H1 (cell line): ENCODE measurements around the gene GRIP2. TPM values are rescaled to one million over a fixed set of nuclear protein-coding genes. Genes with fewer than 3 reads are reported as not detected.

ENCODE experiments used
- CTCF ChIA-PET: fragments of 300-600 bp; sonication (Branson Sonifier 250); formaldehyde crosslinking; loops from one replicate; lab custom pipeline; 2021; ENCODE audit not compliant: partially characterized antibody; lab: Charles Lee
- POLR2A ChIA-PET: fragments of 300-600 bp; sonication (Branson Sonifier 250); formaldehyde crosslinking; loops from one replicate; lab custom pipeline; 2021; ENCODE audit warnings: inconsistent platforms; ENCODE audit not compliant: partially characterized antibody; lab: Charles Lee
- DNase-seq, 2 experiments: peaks; one replicate each; pipeline versions ENCODE4 v3.0.0 to v3.0.0-alpha.2; 2010 to 2022; ENCODE audit warnings: low spot score in 2 of 2, low read depth in 1 of 2, mixed read lengths in 1 of 2
- FAIRE-seq: peaks from 2 replicates; lab custom pipeline; 2011; peaks lifted over from hg19 to GRCh38; lab: Jason Lieb, UNC
- H2AFZ ChIP-seq: 2 replicates; pipeline ENCODE4 v1.8.1; 2012; ENCODE audit warnings: low read length, inconsistent platforms
- H2AK5ac ChIP-seq: 2 replicates; pipeline ENCODE4 v1.6.1; 2013; ENCODE audit warnings: low read depth, low read length
- H2BK120ac ChIP-seq: replicated peaks from 2 replicates; pipeline ENCODE3; 2013; ENCODE audit warnings: low read depth, low read length, inconsistent platforms
- H2BK12ac ChIP-seq: 2 replicates; pipeline ENCODE4 v1.6.1; 2013; ENCODE audit warnings: low read depth, low read length
- H2BK15ac ChIP-seq: 2 replicates; pipeline ENCODE4 v1.6.1; 2013; ENCODE audit warnings: low read length
- H2BK20ac ChIP-seq: 2 replicates; pipeline ENCODE4 v1.6.1; 2013; ENCODE audit warnings: low read length
- H2BK5ac ChIP-seq: 2 replicates; pipeline ENCODE4 v1.6.1; 2013; ENCODE audit warnings: low read depth, low read length
- H3K14ac ChIP-seq: 2 replicates; pipeline ENCODE4 v1.6.1; 2013; ENCODE audit warnings: inconsistent platforms; ENCODE audit not compliant: insufficient read length
- H3K18ac ChIP-seq: 2 replicates; pipeline ENCODE4 v1.6.1; 2013; ENCODE audit warnings: low read length; ENCODE audit errors: extremely low read depth
- H3K23ac ChIP-seq: 2 replicates; pipeline ENCODE4 v1.6.1; 2013; ENCODE audit warnings: inconsistent platforms; ENCODE audit not compliant: insufficient read length
- H3K23me2 ChIP-seq: 2 replicates; pipeline ENCODE4 v1.6.1; 2013; ENCODE audit warnings: low read depth, low read length
- H3K27ac ChIP-seq: 2 replicates; pipeline ENCODE4 v1.6.1; 2011; ENCODE audit warnings: low read depth, low read length, inconsistent platforms
- H3K27me3 ChIP-seq, 4 experiments: replicated peaks in 1 of 4; 1 replicate in 1 of 4; 2 replicates in 3 of 4; pipeline versions ENCODE4 v1.6.1 to v1.8.1; 2011 to 2013; ENCODE audit warnings: low read length in 3 of 4, mild to moderate bottlenecking in 3 of 4, inconsistent platforms in 2 of 4, mixed read lengths in 2 of 4, moderate library complexity in 1 of 4; ENCODE audit not compliant: control insufficient read depth in 3 of 4, insufficient read depth in 3 of 4; ENCODE audit errors: extremely low read depth in 1 of 4
- H3K36me3 ChIP-seq, 4 experiments: 2 replicates each; pipeline versions ENCODE4 v1.6.1 to v1.8.1; 2011 to 2013; ENCODE audit warnings: mild to moderate bottlenecking in 4 of 4, low read length in 3 of 4, moderate library complexity in 2 of 4, control low read depth in 1 of 4, inconsistent platforms in 1 of 4; ENCODE audit not compliant: insufficient read depth in 4 of 4, control insufficient read depth in 2 of 4
- H3K4ac ChIP-seq: replicated peaks from 2 replicates; pipeline ENCODE3; 2013; ENCODE audit warnings: low read length, low read depth, mixed read lengths, inconsistent platforms; ENCODE audit not compliant: insufficient read length
- H3K4me1 ChIP-seq, 4 experiments: replicated peaks in 1 of 4; 1 replicate in 1 of 4; 2 replicates in 3 of 4; pipeline versions ENCODE4 v1.6.1 to v1.8.1; 2011 to 2013; ENCODE audit warnings: low read length in 3 of 4, inconsistent platforms in 2 of 4, mixed read lengths in 1 of 4; ENCODE audit not compliant: insufficient read depth in 4 of 4, control insufficient read depth in 3 of 4
- H3K4me2 ChIP-seq, 2 experiments: 2 replicates each; pipeline versions ENCODE4 v1.6.1 to v1.8.1; 2011 to 2013; ENCODE audit warnings: low read depth in 2 of 2, low read length in 2 of 2, control low read depth in 1 of 2, inconsistent platforms in 1 of 2, mild to moderate bottlenecking in 1 of 2; ENCODE audit not compliant: insufficient read depth in 1 of 2
- H3K4me3 ChIP-seq, 4 experiments: fragments of 200-600, 300-600 bp in 1 of 4; sonication (generic), shearing (Covaris generic), sonication (Bioruptor Twin) in 1 of 4; 2 replicates each; pipeline versions ENCODE4 v1.5.1 to v1.8.1; 2011 to 2016; ENCODE audit warnings: low read length in 4 of 4, low read depth in 3 of 4, control low read depth in 2 of 4, inconsistent platforms in 2 of 4, mild to moderate bottlenecking in 2 of 4, mixed read lengths in 1 of 4, moderate library complexity in 1 of 4; ENCODE audit not compliant: insufficient read depth in 2 of 4; ENCODE audit errors: extremely low read depth in 1 of 4
- H3K56ac ChIP-seq: replicated peaks from 2 replicates; pipeline ENCODE3; 2013; ENCODE audit warnings: low read depth, mild to moderate bottlenecking, mixed read lengths, low read length, inconsistent platforms; ENCODE audit not compliant: insufficient read length
- H3K79me1 ChIP-seq: 2 replicates; pipeline ENCODE4 v1.6.1; 2013; ENCODE audit warnings: low read depth, low read length, control low read depth
- H3K79me2 ChIP-seq, 2 experiments: 2 replicates each; pipeline versions ENCODE4 v1.6.1 to v1.8.1; 2012 to 2013; ENCODE audit warnings: low read length in 2 of 2, mild to moderate bottlenecking in 2 of 2, inconsistent platforms in 1 of 2; ENCODE audit not compliant: insufficient read depth in 2 of 2, control insufficient read depth in 1 of 2
- H3K9ac ChIP-seq, 4 experiments: replicated peaks in 1 of 4; 1 replicate in 1 of 4; 2 replicates in 3 of 4; pipeline versions ENCODE4 v1.6.1 to v1.8.1; 2011 to 2013; ENCODE audit warnings: low read depth in 3 of 4, low read length in 3 of 4, control low read depth in 2 of 4, mild to moderate bottlenecking in 2 of 4, moderate library complexity in 2 of 4, inconsistent platforms in 1 of 4; ENCODE audit errors: extremely low read depth in 1 of 4
- H3K9me3 ChIP-seq, 2 experiments: 2 replicates each; pipeline versions ENCODE4 v1.6.1 to v1.8.1; 2012 to 2013; ENCODE audit warnings: mild to moderate bottlenecking in 2 of 2, moderate library complexity in 2 of 2, control low read depth in 1 of 2, inconsistent platforms in 1 of 2, low read depth in 1 of 2, low read length in 1 of 2, mixed read lengths in 1 of 2; ENCODE audit not compliant: insufficient read depth in 2 of 2
- H4K20me1 ChIP-seq, 2 experiments: replicated peaks in 1 of 2; 2 replicates each; pipeline versions ENCODE3 to v1.8.1; 2011 to 2013; ENCODE audit warnings: inconsistent platforms in 2 of 2, low read length in 2 of 2, mild to moderate bottlenecking in 1 of 2; ENCODE audit not compliant: insufficient read depth in 2 of 2, control insufficient read depth in 1 of 2
- H4K5ac ChIP-seq: 2 replicates; pipeline ENCODE4 v1.6.1; 2013; ENCODE audit warnings: low read length, low read depth, mixed read lengths, inconsistent platforms; ENCODE audit not compliant: insufficient read length
- H4K8ac ChIP-seq: 2 replicates; pipeline ENCODE4 v1.8.0; 2013; ENCODE audit warnings: mild to moderate bottlenecking, moderate library complexity, low read length, inconsistent platforms; ENCODE audit not compliant: insufficient read depth; ENCODE audit errors: extremely low read depth
- H4K91ac ChIP-seq: replicated peaks from 2 replicates; pipeline ENCODE3; 2013; ENCODE audit warnings: low read length, mixed read lengths, inconsistent platforms; ENCODE audit not compliant: insufficient read length
- ATF2 ChIP-seq: IDR thresholded peaks from 2 replicates; pipeline ENCODE4 v1.6.1; 2012; ENCODE audit warnings: low read length, inconsistent platforms
- EP300 ChIP-seq, 2 experiments: IDR thresholded peaks; 1 replicate in 1 of 2; 2 replicates in 1 of 2; pipeline ENCODE4 v1.6.1; 2011 to 2012; ENCODE audit warnings: low read depth in 2 of 2, low read length in 2 of 2, mild to moderate bottlenecking in 2 of 2, borderline replicate concordance in 1 of 2, inconsistent platforms in 1 of 2, moderate library complexity in 1 of 2
- HDAC6 ChIP-seq: IDR thresholded peaks from one replicate; pipeline ENCODE4 v1.7.1; 2012; ENCODE audit warnings: low read depth, mild to moderate bottlenecking, inconsistent platforms, low read length, moderate library complexity
- JUN ChIP-seq: IDR thresholded peaks from 2 replicates; pipeline ENCODE4 v1.6.1; 2011; ENCODE audit warnings: low read depth, mild to moderate bottlenecking, improper control_type of control experiment, low read length
- KDM5A ChIP-seq: fragments of 200-600 bp; IDR thresholded peaks from 2 replicates; pipeline ENCODE4 v1.7.1; 2012; ENCODE audit warnings: mild to moderate bottlenecking, low read length, inconsistent platforms, mixed read lengths
- RBBP5 ChIP-seq: IDR thresholded peaks from 2 replicates; pipeline ENCODE4 v1.7.1; 2012; ENCODE audit warnings: low read depth, mild to moderate bottlenecking, inconsistent platforms, low read length, moderate library complexity, borderline replicate concordance
- RFX5 ChIP-seq: IDR thresholded peaks from 2 replicates; pipeline ENCODE4 v1.6.1; 2011; ENCODE audit warnings: low read depth, low read length, improper control_type of control experiment, borderline replicate concordance
- RXRA ChIP-seq: IDR thresholded peaks from 2 replicates; pipeline ENCODE4 v1.6.1; 2011; ENCODE audit warnings: low read depth, mild to moderate bottlenecking, low read length, moderate library complexity; ENCODE audit not compliant: insufficient read depth
- SP2 ChIP-seq: IDR thresholded peaks from 2 replicates; pipeline ENCODE4 v1.6.1; 2012; ENCODE audit warnings: mild to moderate bottlenecking, low read length, inconsistent platforms
- WGBS, 2 experiments: shearing (Covaris generic) in 1 of 2; methylation state at CpG; one replicate each; pipeline versions ENCODE4 v1.1.6 to v1.1.7; 2013 to 2015; ENCODE audit warnings: low lambda C conversion rate in 2 of 2, mixed read lengths in 2 of 2, inconsistent platforms in 1 of 2, low coverage in 1 of 2, missing lambda C conversion rate in 1 of 2; ENCODE audit not compliant: insufficient replicate concordance in 2 of 2, insufficient coverage in 1 of 2, insufficient read length in 1 of 2; ENCODE audit errors: extremely low coverage in 1 of 2, missing lambda C conversion rate in 1 of 2; 5-methylcytosine and 5-hydroxymethylcytosine counted together
- polyA plus RNA-seq, 7 experiments: library from polyadenylated mRNA; depleted of rRNA in 3 of 7; stranded (reverse) in 5 of 7; unstranded in 2 of 7; fragments of >200 nt in 5 of 7; fragments of 200-250 nt in 2 of 7; gene quantifications; 1 replicate in 5 of 7; 2 replicates in 1 of 7; 4 replicates in 1 of 7; pipeline versions ENCODE4 v1.2.1 to v1.2.3, GENCODE V29; 2011 to 2013; ENCODE audit warnings: missing spikeins in 2 of 7, mixed read lengths in 2 of 7
- total RNA-seq: library from RNA; stranded (reverse); fragmentation: NEBNext Ultra II Directional; extraction: Animal tissue kit (Norgen Biotek cat#: 25700); gene quantifications from 2 replicates; pipeline ENCODE4 v1.2.1, GENCODE V29; 2021
- TF ChIP-seq, protein P1 (sequence below): IDR thresholded peaks from 2 replicates; pipeline ENCODE4 v1.6.1; 2012; ENCODE audit warnings: inconsistent platforms

GRIP2 gene
- total and polyA plus RNA-seq, 2 of the 8 experiments (the other 6 are each of a cell fraction or from before 2014, with no cell fraction given), result 2.5 to 6.4 TPM

DNA sequence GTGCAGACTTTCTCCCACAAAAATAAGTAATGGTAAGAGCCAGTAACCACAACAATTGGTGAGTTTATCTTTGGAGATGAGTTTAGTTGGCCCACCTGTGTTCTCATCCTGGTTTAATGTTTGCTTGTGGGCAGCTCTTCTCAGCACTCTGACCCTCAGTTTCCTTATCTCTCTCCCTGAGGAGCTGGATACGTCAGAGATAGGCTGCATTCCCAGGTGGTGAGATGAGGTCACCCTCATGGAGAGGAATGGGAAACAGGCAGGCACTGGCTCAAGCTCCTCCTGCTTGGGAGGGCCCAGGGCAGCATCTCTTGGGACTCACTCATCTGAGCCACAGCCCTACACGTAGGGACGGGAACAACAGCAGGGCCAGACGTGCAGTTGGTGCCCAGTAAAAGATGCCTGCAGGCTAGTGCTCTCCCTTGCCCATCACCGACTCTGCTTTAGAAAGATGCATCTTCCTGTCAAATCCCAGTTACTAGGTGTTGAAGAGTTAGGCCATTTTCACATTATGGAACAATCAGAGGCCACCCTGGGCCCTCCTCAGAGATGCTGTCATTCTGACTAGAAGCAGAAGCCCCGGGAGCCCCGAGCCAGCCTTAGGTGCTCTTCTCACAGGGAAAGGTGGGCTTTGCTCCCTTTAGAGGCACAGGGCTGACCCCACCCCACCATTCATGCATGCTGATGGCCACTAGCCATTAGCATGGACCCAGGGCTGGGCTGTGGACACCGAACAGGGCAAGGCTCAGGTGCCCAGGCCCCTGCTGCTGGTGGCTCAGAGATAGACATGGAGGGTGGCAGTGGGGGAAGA lies 59.7 kb downstream of the GRIP2 start:
- H3K9ac ChIP-seq, result no peak overlapping the region
- no peak overlapping the region for H2BK20ac ChIP-seq
- no peak overlapping the region for H3K14ac ChIP-seq
- TF ChIP-seq KDM5A (no peak), HDAC6 (no peak), SP2 (no peak), EP300 (IDR thresholded peaks at IDR 0.05; ENCODE audit: borderline replicate concordance in 1 of 2, low read depth in 2 of 2, low read length in 2 of 2) (no peak), RBBP5 (no peak), RXRA (no peak), JUN (no peak), RFX5 (no peak), ATF2 (no peak)
- TF ChIP-seq, protein P1, sequence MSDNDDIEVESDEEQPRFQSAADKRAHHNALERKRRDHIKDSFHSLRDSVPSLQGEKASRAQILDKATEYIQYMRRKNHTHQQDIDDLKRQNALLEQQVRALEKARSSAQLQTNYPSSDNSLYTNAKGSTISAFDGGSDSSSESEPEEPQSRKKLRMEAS, result no peak
- no peak overlapping the region for H3K18ac ChIP-seq
- no peak overlapping the region for H3K4ac ChIP-seq
- peaks cover 0 to 8% (median 2%) of the 10 kb centered on the region in 4 experiments; a peak in 4 of 7 replicates for H3K4me1 ChIP-seq
- H2BK12ac ChIP-seq, result no peak overlapping the region
- no peak overlapping the region for H3K23ac ChIP-seq
- no peaks in the 10 kb centered on the region; the same call in 1 of the 2 replicates for H3K23me2 ChIP-seq
- no peaks in the 10 kb centered on the region for H3K9me3 ChIP-seq
- H3K36me3 ChIP-seq, result peaks cover 29 to 79% (median 63%) of the 10 kb centered on the region in 4 experiments
- no peak overlapping the region for H2BK120ac ChIP-seq
- DNase-seq (no peak), FAIRE-seq (no peak)
- H3K4me3 ChIP-seq, result no peak overlapping the region
- ChIA-PET POLR2A (no interaction called here), CTCF (interaction anchor here (1.3 to 5.3 kb wide), 2 partner anchors 13 to 277 kb away, joined by 4 to 23 read pairs; no protein-coding TSS in a partner anchor)
- H2AK5ac ChIP-seq, result no peak overlapping the region
- H2BK5ac ChIP-seq, result no peak overlapping the region
- no peak overlapping the region for H2BK15ac ChIP-seq
- H4K91ac ChIP-seq, result no peak overlapping the region
- H4K5ac ChIP-seq, result no peak overlapping the region
- no peak overlapping the region for H2AFZ ChIP-seq
- no peak overlapping the region for H3K56ac ChIP-seq
- no peak overlapping the region for H3K4me2 ChIP-seq
- no peaks in the 10 kb centered on the region for H3K79me2 ChIP-seq
- H3K27ac ChIP-seq, result no peak overlapping the region
- H3K27me3 ChIP-seq, result no peaks in the 10 kb centered on the region
- no peaks in the 10 kb centered on the region for H3K79me1 ChIP-seq
- WGBS, 2 experiments, result 93% methylated on average over 8 of the region's 8 CpGs; no CpG with 5 or more reads in 1 of the 2 experiments
- no peak overlapping the region for H4K8ac ChIP-seq
- peaks cover 0 to 15% of the 10 kb centered on the region in 2 experiments for H4K20me1 ChIP-seq
